KBM-7 (cell line): ENCODE data around the gene CAPN13.

ENCODE experiments used
- DNase-seq: peaks from one replicate; pipeline ENCODE4 v3.0.0-alpha.2; 2015
- in situ Hi-C: fragments of 300-500 bp; cut with MboI; formaldehyde crosslinking; loops from 2 replicates; pipeline ENCODE4 v1.14.3; 2020; ENCODE audit warnings: low sequenced_read_pairs, low pct_unique_long_range_greater_than_20kb, mixed read lengths

The CAPN13 gene

DNA sequence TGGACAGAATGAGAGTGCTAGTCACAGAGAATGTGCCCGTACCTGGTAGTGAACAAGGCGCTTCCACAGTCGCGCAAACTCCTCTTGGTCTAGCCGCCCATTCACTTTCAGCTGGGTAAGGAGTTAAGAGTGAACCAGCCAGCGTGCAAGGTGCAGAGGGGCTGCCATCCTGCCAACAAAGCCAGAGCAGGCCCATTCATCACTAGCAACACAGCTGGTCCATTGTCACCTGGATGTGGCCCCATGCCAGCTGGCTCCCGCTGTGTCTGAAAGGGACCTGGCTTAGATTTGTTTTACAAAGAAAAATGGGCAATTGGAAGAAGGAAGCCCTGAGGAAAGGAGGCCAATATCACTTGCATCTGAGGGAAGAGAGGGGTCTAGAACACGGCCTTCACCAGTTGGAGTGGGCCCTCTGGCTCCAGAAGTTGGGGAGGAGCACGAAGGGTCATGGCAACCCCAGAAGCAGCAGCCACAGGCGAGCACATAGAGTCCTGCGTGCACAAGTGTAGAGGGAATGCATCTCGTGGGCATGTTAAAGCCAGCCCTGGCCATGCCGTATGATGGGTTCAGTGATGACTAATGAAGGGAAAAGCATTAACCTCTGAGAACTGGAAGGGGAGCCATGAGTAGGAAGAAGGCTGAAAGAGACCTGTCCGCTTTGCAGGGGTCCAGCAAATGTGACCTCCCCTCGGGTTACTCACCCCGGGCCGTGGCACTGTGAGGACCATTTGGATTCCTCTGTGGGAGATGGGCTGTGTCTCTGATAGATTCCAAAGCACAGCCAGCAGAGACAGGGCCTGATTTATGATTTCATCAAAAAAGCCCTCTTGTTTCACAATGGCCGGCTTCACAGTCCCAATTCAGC is 70.6 kb downstream of the CAPN13 start:
- in situ Hi-C loops, result loop anchor here (25.0 kb wide), 1 partner anchor 601 kb away; no protein-coding TSS in a partner anchor
- DNase-seq, result no peak

DNA sequence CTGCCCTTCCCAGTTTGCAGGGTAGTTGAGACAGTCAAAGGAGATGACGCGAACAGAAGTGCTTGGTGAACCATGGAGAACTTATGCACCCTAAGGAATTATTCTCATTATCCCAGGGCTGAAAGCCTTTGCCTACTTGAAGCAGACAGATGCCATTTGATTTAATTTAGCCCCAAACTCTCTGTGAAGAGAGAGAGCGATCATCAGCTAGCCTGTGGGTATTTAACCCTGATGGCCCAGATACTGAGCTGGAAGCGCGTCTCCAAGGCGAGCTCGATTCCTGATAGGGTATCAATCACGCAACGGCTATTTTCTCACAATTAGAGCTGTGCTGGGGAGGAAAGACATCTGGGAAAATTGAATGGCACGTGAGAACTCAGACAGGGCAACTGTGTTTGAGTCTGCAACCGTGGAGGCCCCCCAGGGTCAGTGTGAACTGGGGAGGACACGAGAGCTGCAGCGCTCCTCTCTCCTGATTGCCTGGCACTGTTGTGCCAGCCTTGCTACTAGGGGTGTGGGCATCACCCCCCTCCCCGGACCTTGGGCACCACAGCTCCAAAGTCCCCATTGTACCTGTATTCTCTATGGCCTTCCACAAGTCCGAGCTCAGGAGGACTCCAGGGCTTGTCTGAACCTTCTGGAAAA is 73.2 kb downstream of the CAPN13 start:
- DNase-seq, result no peak
- in situ Hi-C loops, result loop anchor here (25.0 kb wide), 1 partner anchor 603 kb away; no protein-coding TSS in a partner anchor

DNA sequence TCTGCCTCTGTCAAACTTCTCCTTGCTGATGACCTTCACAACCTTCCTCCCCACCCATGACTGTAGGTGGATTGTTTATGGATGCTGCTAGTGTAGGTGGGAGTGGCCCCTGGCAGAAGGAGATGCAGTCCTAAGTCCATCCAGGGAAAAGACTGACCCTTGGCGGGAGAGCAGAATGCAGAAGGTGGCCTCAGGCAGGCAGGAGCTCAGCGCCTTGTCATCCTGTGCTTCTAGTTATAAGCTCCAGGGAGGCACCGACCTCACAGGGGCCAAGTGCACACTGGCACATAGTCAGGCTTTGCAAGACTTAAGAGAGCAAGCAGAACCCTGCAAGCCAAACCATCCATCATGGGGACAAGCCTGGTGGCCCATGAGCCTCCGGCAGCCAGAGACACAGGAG is 74.4 kb downstream of the CAPN13 start:
- no peak for DNase-seq
- in situ Hi-C loops, result loop anchor here (25.0 kb wide), 1 partner anchor 604 kb away; no protein-coding TSS in a partner anchor

DNA sequence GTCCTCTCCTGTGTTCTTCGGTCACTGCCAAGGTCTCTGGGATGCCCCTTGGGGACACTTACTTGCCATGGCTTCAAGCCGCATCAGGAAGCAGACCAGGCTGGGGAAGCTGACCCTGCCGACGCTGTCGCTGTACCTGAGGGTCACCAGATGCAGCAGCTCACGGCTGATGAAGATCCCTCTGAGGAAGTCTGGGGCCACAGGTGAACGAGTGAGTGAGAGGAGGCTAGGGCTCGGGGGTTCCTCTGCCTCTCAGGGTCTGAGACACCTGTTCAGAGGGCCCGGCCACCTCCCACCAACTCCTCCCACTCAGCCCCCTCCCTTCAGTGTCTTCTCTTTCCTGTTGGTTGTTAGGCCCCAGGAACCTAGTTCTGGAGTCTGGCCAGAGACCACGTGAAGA is 74.9 kb downstream of the CAPN13 start:
- in situ Hi-C loops, result loop anchor here (25.0 kb wide), 1 partner anchor 605 kb away; no protein-coding TSS in a partner anchor
- no peak for DNase-seq

DNA sequence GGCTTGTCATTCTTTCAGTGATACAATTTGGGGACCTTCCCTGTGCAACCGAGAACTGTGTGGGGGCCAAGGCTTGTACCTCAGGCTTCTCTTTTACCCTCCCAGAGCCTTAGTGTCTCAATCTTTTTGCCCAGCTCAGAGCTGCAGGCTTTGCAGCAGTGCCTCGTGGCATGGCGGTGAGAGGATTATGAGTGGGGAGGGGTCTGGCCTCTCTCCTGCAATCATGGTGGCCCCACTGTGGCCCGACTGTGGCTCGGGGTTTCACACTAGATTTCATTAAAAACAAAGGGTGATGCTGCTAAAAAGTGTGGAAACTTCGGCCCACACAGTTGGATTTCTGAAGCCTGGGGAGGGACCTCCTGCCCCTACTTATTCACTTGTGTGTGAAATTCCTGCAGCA is 75.5 kb downstream of the CAPN13 start:
- in situ Hi-C loops, result loop anchor here (25.0 kb wide), 1 partner anchor 606 kb away; no protein-coding TSS in a partner anchor

DNA sequence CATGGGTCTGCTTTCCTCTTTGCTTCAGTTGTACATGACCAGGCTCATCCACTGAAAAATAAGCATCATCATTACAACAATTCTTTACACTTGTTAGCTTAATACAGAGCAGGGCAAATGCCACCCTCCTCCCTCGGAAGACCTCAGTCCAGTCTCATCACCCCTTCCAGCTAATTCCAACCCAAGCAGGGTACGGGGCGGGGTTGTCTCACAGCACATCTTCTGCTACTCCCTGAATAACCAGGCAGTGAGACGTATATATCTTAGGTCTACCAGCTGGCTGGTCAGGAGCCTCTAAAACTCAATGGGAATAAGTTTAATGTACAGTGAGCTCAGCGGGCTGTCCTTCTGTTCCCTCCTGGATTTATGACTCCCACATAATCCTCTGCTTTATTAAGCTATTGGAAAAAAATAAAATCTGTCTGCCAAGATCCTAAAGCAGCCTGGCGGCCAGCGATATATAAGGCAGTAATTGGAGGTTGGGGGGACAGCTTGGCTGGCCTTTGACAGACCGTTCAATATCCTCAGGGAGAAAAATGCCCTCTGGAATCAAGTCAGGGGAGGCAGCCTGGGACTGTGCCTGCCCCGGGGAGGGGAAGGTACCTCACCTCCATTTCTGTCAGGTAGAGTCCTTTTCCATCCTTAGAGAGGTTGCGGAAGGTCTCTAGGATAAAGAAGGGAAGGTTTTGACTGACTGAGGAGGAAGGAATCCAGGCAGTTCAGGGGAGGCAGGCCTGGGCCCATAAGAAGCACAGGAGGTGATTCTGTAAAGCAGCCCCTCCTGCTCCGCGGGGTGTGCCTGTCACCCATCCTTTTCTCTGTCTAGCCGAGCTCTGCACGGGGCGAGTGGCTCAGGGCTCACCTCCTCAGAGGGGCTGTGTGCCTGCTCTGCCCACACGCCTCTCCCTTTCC is 76.3 kb downstream of the CAPN13 start:
- in situ Hi-C loops, result loop anchor here (25.0 kb wide), 1 partner anchor 606 kb away; no protein-coding TSS in a partner anchor
- no peak for DNase-seq

More for the DNA sequence above, 75.5 kb downstream of the CAPN13 start:
- DNase-seq, result no peak

DNA sequence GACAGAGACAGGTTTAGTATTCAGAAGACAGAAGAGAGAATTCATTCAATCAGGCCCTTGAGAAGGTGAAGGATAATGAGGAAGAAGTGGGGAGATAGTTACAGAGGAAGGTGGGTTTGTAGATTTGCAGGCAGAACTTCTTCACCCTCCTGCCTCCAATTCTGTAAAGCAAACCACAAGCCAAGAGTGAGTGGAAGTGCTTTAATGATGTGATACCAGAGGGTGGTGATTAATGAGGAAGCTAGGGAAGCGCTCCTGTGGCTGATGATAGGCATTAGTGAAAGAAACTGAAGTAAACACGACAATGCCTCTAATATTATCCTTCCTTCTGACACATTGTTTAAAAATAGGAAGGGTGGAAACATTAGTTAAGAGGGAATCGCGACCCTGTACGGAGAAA is 78.2 kb downstream of the CAPN13 start:
- in situ Hi-C loops, result loop anchor here (25.0 kb wide), 1 partner anchor 608 kb away; no protein-coding TSS in a partner anchor
- DNase-seq, result no peak

DNA sequence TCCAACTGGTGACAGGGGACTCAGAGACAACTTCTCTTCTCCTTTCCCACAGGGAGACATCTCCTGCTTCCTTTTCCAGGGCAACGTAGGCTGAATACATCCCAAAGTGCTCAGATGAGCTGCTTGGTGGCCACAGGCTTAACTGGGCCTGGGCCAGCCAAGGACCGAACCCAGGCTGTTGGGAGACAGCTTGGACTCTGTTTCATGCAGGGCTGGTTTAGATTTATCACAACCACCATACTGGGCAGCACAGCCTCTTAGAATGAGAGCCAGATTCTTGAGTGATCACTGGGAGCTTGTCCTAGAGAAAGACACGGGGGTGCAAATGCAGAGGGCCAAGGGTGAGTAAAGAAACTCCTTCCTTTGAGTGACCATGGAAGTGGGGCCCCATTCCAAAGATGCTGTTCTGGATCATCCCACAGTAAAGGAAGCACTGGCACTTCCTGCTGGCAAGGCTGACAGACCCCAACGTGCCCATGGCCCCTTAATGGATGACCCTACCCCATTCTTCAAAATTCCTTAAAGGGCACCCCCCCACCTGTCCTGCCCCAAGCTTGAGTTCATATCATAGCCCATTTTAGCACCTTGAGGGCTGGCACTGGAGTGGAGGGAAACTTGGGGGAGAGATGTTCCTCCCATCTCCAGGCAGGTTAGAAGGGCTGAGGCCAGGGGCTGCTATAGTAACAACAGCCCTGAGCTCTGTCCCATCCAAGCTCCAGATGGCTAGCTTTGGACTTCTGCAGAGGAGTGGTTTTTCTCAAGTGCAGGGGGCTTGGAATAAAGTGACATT is 84.1 kb downstream of the CAPN13 start:
- DNase-seq, result no peak

DNA sequence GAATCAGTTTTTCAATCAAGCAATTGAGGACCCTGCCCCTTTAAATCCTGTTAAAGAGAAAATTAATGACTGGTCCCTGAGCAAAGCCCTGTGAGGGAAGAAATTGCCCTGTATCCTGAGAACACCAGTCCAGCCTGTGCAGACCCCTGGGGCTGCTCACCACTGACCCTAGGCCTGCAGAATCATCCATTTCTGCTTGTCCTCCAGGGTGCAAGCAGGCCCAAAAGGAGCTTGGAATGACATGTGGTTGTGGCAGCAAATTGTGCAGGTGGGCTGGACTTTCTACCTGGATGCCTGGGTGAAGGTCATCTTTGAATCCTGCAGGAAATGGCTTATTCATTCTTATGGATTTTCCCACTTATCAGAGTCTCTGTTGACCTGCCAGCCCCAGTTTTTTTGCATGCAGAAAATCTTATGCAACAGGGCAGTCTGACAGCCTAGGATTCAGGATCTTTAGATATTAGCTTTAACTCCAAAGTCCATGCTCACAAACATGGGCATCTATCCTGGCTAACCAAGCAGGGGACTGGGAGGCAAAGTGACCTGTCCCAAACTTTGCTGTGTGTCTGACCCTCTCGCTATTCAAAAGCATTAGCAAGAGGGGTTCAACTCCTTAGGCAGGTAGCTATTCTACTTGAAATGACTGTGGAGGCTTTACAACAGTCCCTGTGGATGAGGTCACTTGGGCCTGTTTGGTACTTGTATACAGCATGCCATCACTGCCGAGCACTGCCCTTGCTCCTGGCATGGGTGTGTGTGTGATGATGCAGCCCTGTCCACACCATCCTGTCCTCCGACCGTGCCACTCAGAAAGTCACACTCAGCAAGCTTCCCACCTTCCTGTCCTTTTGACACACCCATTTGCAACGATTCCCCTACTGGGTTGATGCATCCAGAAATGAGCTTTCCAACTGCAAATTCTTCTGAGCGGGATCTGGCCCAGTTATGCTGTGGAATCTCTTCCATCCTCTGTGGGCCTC is 85.3 kb downstream of the CAPN13 start:
- in situ Hi-C loops, result no loop called here
- no peak for DNase-seq

More for the DNA sequence above, 84.1 kb downstream of the CAPN13 start:
- in situ Hi-C loops, result no loop called here

DNA sequence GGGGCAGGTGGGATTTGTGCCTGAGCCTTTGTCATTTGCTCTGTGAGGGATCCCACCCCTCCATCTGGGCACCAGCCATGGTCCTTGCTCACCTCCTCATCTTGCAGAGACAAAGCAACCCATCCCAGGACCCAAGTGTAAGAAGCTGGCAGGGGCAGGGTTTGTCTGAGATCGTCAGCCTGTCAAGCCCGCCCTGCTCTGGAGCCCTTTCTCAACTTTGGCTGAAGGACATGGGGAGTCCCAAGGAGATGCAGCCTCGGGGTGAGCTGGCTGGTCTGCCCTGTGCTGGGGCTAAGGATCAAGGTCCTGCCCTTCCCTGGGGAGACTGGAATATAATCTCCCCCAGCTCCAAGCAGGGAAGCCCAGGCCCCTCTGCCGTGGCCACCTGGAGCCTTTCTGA is 86.0 kb downstream of the CAPN13 start:
- in situ Hi-C loops, result no loop called here

DNA sequence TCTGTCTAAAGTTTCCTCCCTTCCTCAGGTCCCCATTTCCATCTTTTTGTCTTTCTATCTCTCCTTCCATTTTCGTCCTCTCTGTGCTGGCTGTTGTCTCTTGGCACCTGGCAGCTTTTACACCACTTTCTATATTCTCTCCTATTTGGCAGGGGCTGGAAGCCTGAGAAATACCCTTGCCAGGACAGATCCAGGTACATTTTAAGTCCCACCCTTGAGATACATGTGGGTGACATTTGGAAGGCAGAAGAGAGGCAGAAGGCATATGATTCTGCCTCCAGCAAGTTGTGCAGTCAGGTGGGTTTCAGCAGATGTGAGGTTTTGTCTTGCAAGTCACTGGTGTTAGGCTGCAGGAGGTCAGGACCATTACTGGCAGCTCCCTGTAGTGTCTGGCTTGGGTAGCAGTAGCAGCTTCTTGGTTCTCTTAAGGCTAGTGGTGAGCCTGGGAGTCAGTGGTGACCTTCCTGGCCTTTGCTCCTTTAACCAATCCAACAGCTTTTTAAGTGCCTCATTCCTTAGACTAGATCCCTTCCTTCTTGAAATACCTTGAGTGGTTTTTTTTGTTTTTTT is 90.1 kb downstream of the CAPN13 start:
- DNase-seq, result no peak
- in situ Hi-C loops, result no loop called here

More for the DNA sequence above, 86.0 kb downstream of the CAPN13 start:
- DNase-seq, result no peak

DNA sequence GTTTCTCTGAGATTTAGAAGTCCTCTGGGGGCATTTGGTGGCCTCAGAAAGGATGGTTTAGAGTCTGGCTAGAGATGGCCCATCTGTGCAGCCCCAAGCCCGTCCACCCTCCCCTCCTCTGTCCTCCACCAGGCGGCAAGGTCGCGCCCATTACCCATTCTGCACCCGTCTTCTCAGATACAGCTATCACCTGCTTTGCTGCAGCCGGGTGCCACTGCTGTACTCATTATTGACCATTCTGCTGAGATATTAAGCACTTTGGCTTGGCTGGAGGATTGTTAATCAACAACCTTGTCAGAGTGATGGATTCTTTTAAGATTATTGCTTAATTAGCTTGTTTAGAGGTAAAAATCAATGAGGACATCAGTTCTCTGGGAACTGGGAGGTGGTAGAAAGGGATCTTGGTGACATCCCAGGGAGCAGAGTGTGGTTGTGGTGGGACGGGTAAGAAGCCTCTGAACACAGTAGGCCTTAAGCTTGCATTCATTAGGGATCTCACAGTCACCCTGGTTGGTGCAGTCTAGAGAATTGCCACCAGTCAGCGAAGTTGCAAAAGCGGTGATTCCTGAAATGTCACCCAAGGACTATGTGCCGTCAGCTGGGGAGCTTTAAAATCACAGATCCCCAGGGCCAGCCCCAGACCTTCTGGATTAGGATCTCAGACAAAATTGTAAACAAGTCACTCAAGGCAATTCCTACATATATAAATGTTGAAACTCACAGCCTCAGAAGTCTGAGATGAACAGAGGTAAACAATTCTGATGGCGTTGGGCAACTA is 90.9 kb downstream of the CAPN13 start:
- no peak for DNase-seq
- in situ Hi-C loops, result no loop called here

DNA sequence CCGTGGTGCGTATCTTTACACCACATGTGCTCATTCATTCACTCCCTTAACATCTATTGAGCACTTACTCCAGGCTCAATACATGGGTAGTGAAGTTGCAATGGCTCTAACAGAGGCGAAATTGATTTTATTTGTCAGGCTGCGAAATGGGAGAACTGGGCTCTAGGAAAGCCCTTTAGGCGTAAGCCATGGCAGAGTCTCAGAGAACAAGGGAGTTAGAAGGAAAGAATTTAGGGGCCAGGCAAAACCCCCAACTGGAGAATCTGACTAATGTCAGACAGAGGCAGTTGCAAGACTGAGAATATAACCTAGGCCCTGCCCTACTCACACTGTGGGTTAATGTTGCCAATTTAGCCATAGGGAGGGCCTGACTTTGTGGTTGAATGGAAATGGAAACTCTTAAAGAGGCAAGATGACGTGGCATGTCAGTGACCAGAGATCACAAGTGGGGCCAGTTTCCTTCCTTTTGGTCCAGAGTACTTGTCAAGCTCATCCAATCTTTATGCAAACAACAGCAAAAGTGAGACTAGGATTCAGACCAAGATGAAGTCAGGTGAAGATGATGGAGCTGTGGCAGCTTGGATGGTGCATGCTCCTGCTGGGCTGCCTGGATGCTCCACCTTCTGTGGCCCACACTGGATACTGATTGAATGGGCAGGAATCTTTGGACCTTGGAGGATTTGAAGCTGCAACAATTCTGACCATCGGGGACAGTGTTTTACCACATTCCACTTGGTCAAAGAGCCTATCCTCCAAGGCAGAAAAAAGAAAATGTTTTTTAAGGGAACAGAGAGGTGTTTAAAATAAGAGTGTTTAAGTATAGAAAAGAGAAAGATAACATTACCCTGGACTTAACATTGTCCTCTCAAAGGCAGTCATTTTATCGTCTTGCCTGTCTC is 92.2 kb downstream of the CAPN13 start:
- no peak for DNase-seq

DNA sequence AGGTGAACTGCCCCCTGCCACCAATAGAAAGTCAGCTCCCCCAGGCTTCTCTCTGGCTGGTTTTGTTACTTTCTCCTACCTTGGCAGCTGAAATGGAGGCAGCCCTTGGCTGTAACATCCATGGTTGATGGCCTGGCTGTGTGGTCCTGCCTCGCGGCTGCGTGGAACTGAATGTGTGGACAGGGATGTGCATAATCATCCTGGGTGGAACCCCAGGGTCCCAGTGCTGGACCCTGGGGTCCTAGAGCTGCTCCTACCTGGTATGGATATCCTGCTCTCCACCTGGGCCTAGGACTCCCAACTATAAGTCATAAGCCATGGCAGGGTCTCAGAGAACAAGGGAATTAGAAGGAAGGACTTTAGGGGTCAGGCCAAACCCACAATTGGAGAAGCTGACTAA is 93.5 kb downstream of the CAPN13 start:
- in situ Hi-C loops, result no loop called here
- no peak for DNase-seq

More for the DNA sequence above, 92.2 kb downstream of the CAPN13 start:
- in situ Hi-C loops, result no loop called here

DNA sequence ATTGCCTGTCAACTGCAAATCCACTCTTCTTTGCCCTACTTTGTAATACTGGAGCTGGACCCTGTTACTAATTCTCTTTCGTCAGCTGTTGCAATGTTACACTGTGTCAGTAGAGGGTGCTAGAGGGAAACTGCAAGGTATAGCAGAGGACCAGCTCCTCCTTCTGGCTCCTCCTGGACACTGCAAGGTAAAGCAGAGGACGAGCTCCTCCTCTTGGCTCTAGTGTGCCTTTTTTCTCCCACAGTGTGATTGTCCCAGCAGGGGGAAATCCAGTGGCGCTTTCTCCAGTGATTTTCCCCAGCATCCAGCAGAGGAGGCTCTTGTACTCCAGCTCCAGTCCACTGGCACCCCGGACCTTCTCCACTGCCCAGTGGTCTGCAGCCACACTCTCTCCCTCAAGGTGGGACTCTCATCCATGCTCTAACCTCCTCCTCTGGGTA is 95.6 kb downstream of the CAPN13 start:
- DNase-seq, result peak; percentile 90
- in situ Hi-C loops, result no loop called here
